ENCODE data around the gene GOLGA2.

GOLGA2 gene, protein sequence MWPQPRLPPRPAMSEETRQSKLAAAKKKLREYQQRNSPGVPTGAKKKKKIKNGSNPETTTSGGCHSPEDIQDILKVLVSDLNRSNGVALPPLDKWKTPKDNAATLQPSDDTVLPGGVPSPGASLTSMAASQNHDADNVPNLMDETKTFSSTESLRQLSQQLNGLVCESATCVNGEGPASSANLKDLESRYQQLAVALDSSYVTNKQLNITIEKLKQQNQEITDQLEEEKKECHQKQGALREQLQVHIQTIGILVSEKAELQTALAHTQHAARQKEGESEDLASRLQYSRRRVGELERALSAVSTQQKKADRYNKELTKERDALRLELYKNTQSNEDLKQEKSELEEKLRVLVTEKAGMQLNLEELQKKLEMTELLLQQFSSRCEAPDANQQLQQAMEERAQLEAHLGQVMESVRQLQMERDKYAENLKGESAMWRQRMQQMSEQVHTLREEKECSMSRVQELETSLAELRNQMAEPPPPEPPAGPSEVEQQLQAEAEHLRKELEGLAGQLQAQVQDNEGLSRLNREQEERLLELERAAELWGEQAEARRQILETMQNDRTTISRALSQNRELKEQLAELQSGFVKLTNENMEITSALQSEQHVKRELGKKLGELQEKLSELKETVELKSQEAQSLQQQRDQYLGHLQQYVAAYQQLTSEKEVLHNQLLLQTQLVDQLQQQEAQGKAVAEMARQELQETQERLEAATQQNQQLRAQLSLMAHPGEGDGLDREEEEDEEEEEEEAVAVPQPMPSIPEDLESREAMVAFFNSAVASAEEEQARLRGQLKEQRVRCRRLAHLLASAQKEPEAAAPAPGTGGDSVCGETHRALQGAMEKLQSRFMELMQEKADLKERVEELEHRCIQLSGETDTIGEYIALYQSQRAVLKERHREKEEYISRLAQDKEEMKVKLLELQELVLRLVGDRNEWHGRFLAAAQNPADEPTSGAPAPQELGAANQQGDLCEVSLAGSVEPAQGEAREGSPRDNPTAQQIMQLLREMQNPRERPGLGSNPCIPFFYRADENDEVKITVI

DNA sequence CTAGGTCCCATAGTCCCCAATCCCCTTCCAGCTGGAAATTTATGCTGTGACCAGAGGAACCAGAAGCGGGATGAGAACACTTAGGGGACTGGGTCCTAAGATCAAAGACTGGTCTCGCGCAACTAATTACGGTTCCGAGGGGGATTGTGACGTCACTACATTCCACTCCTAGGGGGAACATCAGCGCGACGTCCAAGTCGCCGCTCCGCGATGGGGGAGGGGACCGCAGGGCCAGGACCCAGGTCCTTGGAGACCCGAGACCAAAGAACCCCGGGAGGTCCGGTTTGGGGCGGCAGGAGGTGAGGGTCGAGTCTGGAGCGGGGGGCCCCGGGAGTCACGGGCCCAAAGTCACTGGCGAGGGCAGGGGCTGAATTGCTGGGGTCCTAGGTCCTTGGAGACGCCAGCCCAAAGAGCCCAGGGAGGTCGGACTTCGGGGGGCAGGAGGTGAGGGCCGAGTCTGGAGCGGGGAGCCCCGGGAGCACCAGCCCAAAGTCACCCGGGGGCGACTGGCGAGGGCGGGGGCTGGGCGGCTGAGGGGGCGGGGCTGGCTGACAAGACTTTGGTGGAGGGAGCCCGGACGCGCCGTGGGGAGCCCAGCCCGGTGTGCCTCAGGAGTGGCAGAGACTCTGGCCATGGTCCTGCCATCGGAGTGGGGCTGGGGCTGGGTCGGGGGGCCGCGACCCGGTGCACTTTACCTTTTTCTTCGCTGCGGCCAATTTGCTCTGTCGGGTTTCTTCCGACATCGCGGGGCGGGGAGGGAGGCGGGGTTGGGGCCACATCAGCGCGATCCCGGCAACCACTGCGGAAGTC lies at the start of gene GOLGA2:
Gene GOLGA2 (minus strand): TSS at position 810 of the 810 bp plus-strand sequence. CDS start 31 bp downstream, at position 779.
- no peak for DNase-seq (ENCODE audit: low read depth, low spot score)

DNA sequence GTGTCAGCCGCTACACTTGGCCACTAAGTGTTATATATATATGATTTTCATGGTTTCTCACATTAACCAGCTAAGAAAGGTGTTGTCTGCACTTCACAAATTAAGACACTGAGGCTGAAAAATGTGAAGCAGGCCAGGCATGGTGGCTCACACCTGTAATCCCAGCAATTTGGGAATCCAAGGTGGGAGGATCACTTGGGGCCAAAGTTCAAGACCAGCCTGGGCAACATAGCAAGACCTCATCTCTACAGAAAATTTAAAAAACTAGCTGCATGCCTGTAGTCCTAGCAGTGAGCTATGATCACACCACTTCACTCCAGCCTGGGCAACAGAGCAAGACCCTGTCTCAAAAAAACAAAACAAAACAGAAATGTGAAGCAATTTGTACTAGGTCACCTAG lies 48.6 kb upstream of the GOLGA2 start:
- DNase-seq (ENCODE audit: low read depth, low spot score): no peak

DNA sequence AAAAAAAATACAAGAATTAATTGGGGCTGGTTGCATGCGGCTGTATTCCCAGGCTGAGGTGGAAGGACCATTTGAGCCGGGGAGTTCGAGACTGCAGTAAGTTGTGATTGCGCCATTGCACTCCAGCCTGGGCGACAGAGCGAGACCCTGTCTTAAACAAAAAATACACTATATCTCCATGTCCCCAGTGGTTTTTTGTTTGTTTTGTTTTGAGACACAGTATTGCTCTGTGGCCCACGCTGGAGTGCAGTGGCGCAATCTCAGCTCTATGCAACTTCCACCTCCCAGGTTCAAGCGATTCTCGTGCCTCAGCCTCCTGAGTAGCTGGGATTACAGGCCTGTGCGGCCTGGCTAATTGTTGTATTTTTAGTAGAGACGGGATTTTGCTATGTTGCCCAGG lies 48.0 kb upstream of the GOLGA2 start:
- DNase-seq (ENCODE audit: low read depth, low spot score): no peak

DNA sequence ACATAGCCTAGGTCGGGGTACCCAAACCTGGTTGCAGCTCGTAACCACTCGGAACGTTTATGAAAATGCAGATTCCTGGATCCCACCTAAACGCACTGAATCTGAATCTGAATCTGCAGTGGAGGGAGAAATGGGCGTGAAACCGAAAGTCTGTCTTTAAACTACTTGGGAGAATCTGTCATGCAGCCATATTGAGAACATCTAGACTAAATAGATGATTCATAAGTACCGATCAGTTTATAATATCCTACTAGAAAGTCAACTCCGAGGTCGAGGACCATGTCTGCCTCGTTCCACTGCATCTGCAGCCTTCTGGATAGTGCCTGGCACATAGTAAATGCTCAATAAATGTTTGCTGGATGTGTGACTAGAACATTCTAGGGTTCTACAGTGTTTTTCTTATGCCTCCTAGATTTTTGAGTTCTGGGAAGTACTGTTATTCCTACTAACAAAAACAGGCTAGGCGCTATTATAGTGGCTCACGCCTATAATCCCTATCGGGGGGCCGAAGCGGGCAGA lies 47.5 kb upstream of the GOLGA2 start:
- no peak for DNase-seq (ENCODE audit: low read depth, low spot score)

DNA sequence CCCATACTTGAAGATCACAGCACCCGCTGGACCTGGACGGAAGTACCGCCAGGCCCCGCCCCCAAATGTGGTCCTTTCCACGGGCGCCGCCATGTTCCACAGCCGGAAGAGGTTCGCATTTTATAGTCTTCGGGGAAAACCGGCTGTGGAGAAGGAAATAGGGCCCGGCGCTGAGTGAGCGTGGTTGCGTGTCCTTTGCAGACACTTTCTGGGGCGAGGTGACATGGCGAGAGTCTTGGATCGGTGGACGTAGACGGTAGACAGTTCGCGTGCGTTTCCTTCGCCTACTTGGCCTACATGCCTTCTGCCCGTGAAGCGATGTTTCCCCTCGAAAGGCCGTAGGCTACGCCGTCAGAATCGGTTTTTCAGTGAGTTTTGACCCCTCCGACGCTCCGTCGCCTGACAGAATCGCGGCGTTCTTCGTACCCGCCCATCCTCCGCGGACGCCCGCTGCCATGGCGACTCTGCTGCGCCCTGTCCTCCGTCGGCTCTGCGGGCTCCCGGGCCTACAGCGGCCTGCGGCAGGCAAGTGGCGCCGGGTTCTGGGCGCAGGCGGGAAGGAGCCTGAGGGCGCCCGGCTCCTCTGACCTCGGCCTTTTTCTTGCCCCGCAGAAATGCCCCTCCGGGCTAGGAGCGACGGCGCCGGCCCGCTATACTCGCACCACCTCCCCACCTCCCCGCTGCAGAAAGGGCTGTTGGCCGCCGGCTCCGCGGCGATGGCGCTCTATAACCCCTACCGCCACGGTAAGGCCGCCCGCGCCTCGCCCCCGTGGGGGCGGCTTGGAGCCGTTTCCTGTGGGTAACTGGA lies 46.8 kb upstream of the GOLGA2 start, which contains the start of the genes COQ4 and TRUB2:
Gene COQ4 (plus strand): TSS at position 436 of the 808 bp plus-strand sequence. CDS start 20 bp downstream, at position 456.
Gene TRUB2 (minus strand): TSS at position 44 of the 808 bp plus-strand sequence. CDS start 39 bp downstream, at position 5.
- peak; percentile 78 for DNase-seq (ENCODE audit: low read depth, low spot score)

DNA sequence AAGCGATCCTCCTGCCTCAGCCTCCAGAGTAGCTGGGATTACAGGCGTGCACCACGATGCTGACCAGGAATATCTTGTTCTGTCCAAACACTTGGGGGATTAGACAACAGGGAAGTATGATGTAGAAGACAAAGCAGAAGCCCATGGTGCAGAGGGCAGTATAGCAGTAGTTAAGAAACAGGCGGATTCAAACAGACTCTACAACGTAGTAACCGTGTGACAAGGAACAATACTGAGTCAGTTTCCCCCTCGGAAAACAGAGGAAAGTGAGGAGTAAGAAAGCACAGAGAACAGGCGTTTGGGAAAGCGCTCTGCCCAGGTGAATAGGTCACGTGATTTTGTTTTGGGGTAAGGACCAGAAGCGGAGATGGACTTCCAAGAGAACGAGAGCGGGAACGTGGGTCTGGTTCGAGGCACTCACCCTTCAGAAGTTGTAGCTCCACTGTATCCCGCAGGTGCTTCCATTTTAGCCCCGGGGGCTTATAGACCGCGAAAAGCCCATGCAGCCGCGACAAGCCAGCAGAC lies 46.1 kb upstream of the GOLGA2 start:
- DNase-seq (ENCODE audit: low read depth, low spot score): peak; percentile 30

DNA sequence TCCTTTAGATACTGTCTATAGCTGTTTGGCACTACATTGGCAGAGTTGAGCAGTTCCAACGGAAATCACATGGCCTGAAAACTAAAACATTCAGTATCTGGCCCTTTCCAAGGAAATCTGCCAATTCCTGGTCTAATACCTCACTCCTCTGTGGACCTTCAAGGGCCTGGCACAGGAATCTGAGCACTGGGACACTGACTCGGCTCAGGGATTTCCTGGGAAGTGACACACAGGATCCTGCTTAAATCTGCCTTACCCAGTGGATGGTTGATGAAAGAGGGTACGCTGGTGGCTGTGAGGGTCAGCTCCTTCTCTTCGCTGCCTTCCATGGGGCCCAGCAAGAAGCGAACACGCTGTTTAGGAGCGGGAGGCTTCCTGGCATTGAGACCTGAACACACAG lies 45.5 kb upstream of the GOLGA2 start:
- no peak for DNase-seq (ENCODE audit: low read depth, low spot score)

DNA sequence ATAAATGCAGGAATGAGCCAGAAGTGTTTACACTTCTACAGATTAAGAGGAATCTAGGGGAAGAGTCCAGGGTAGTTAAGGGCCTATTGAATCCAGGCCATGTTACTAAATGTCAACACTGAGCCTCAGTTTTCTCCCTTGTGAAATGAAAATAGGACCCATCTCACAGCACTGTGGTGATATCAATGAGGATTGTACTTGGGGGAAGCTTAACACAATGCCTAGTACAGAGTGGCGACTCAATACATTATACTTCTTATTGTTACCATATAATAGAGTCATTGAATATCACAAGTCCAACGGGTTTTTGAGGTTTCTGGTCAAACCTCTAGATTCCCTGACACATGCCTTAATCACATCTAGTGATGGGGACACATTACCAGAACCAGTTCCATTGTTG lies 41.8 kb upstream of the GOLGA2 start:
- no peak for DNase-seq (ENCODE audit: low read depth, low spot score)

DNA sequence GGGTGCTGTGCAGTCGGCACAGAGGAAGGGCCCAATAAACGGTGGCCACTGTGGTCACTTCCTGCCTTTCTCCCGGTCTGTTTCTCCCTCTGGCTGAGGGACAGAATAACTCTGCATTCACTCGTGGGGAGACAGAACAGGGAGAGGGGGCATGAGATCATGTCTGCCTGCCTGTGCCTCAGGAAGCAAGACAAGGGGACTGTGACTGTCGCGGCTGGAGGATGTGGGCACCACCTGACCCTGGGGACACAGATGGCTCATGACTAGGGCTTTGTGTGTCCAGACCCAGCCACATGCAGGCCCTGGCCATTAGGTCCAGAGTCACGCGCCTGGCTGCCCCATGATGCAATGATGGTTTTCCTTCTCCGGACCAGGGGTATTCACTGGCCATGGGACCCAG lies 40.6 kb upstream of the GOLGA2 start:
- DNase-seq (ENCODE audit: low read depth, low spot score): no peak

DNA sequence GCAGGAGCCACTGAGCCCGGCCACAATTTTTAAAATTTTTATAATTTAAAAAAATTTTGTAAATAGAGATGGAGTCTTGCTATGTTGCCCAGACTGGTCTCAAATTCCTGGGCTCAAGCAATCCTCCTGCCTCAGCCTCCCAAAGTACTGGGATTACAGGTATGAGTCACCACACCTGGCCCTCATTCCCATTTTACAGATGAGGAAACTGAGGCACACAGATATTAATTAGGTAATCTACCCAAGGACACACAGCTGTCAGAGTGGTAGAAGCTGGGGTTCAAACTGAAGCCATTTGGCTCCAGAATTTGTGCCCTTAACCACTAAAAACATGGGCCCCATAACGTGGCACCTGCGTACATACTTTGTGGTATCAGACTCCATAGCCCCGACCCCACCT lies 38.9 kb upstream of the GOLGA2 start:
- DNase-seq (ENCODE audit: low read depth, low spot score): no peak

DNA sequence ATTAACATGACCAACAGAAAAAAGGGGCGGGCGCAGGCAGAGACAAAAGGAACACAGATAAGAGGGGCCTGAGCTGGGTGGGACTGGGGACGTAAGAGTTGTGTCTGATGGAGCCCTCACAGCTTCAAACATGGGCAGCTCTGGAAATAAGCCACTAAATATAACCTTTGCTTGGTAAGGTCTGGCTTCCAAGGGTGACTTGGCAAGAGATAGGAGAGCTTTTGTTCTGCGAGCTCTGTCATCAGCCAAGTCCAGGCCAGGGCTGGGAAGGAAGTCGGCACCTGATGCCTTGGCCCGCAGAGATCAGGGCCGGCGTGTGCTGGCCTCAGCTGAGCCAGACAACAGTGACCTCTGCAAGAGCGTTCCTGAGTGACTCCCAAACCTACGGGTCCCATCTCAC lies 34.7 kb upstream of the GOLGA2 start:
- DNase-seq (ENCODE audit: low read depth, low spot score): no peak

DNA sequence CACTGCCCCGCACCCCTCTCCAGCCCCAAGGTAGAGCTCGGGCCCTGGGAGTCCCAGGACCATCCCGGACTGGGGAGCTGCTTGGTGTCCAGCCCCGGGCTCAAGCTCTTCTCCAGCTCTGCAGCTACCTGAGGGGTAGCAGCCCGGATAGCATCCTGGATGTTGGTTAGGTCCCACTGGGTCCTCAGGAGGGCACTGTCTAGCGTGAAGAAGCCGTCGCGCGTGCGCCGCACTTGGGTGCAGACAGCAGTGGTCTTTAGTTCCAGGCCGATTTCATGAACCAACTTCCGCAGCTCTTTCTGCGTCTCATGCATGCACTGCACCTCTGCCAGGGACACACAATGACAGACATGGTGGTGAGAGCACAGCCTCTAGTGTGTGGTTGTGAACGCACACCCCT lies 33.7 kb upstream of the GOLGA2 start:
- DNase-seq (ENCODE audit: low read depth, low spot score): no peak

DNA sequence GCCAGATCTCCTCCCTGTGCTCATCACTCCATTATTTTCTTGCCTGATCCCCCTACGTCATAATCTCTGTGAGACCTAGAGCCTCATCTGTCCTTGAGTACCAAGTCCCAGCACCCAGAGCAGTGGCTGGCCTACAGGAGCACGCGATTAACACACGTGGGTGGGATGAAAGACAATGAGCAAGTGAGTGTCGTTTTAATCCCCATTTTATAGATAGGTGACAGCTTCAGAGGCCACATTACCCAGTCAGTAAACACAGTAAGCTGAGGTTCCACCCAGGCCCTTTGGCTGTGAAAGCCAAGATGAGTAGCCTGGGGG lies 29.1 kb upstream of the GOLGA2 start:
- no peak for DNase-seq (ENCODE audit: low read depth, low spot score)

DNA sequence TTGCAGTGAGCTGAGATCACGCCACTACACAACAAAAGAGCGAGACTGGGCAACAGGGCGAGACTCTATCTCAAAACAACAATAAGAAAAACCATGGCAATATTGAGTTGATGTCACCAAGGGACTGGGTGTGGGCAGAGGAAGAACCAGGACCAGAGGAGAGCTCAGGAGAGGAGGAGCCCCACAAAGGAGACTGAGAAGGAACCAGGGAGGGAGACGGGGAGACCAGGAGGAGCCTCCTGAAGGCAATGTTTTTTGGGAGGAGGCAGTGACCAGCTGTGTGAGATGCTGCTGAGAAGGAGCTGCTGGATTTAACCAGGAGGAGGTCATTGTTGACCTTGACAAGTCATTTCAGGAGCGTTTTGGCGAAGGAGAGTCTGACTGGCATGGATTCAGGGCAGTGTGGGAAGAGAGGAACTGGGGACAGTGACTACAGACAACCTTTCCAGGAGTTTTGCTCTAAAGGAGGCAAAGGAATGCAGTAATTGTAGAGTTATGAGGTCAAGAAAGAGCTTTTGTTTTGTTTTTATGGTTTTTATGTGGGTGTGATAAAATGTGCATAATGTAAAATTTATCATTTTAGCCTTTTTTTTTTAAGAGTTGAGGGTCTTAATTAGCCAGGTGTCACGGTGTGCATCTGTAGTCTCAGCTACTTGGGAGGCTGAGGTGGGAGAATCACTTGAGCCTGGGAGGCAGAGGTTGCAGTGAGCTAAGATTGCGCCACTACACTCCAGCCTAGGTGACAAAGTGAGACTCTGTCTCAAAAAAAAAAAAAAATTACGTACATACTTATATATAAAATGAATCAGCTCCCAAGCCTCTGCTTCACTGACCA lies 28.5 kb upstream of the GOLGA2 start:
- no peak for DNase-seq (ENCODE audit: low read depth, low spot score)

DNA sequence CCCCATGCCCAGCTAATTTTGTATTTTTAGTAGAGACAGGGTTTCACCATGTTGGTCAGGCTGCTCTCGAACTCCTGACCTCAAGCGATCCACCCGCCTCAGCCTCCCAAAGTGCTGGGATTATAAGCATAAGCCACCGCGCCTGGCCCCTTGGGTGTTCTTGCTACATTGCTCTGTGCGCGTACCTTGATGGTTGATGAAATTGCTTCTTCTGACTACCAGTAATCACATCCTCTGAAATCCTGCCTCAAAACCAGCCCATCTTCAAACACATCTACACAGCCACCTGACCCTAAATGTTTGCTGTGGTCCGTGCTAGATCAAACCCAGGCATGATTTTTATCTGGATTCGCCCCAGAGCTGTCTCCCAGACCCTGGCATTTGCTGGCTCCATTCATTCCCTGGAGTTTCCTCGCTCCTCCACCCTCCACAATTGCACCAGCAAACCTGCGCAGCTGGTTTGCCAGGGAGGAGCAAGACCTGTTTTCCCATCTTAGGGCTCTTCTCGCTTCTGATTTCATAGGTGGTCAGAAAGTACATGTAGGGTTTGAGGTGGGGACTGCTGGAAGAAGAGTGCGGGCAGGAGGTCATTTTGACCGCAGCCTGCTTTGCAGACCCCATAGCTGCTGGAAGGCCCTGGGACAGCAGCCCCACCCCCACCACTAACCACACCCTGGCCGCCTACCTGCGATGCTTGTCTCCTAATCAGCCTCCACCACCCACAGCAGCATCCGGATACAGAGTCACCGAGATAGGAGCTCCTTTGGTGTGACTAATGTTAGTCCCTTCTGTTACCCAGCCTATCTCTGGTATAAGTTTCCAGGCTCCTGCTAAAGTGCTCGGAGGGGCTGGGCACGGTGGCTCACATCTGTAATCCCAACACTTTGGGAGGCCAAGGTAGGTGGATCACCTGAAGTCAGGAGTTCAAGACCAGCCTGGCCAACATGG lies 23.0 kb upstream of the GOLGA2 start:
- no peak for DNase-seq (ENCODE audit: low read depth, low spot score)

DNA sequence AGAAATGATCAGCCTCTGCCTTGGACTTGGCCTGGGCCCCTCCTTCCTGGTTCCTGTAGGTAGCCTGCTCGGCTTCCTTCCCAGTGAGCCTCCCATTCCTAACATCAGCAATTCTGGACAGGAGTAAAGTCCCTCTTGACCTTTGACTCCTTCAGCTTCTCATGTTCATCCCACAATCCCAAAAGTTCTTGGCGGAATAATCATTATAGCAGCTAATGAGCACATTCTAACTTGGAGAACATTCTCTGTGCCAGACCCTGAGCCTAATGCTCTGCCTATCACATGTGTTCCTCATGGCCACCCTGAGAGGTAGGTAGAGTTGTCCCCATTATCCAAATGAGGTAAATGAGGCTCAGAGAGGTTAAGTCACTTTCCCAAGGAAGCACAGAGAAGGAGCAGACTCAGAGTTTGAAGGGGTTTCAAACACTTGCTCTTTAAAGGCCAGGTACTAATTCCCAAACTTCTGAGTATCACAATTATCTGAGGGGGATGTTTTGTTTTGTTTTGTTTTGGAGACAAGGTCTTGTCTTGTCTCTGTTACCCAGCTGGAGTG lies 21.5 kb upstream of the GOLGA2 start:
- no peak for DNase-seq (ENCODE audit: low read depth, low spot score)

DNA sequence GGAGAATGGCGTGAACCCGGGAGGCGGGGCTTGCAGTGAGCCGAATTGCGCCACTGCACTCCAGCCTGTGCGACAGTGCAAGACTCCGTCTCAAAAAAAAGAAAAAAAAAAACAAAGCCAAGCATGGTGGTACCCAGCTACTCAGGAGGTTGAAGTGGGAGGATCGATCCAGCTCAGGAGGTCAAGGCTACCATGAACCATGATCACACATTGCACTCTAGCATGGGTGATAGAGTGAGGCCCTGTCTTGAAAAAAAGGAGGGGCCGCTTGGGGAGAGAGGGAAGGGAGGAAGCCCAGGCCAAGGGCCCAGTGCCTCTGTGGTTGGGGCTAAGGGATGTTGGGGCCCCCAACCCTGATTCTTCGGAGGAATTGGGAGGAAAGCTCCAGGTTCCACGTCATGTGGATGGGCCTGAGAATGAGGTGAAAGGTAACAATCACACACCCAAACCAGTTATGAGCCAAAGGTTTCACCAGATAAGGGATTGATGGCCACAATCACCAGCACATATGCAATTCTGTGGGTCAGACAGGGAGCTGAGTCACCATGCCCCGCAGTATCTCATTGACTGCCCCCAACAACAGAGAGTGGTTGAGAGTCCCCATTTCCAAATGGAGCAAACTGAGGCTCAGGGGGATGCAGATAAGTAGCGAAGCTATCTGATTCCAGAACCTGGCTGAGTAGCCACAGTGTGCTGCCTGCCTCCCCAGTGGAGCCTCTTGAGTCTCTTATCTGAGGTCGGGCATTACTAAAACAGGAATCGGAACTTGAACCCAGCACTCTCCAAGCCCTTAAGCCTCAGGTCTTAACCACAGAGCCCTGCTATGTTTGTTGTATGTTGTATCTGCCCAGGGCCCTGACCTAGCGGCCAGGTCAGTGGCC lies 20.8 kb upstream of the GOLGA2 start:
- DNase-seq (ENCODE audit: low read depth, low spot score): no peak
